Measurements from ENCODE around the gene PI16.

The PI16 gene

DNA sequence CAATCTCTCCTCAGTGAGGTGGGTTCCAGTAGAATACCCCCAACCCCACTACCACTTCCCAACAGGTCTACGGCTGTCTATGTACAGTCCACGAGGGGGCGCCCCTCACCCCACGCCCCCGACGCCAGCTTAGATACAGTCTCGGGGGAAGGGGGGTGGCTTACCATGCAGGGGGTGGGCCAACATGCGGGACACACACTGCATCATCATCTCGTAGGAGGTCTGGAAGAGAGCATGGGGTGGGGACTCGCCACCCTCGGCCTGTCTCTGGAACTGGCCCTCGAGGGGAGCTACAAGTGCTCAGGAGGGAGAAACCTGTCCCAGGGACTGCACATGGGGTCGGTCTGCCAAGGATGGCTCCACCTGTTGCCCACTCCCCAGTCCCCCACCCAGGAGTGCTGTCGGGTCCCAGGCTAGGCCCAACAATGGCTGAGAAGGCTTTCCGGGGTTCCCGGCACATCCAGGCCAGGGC is 23.0 kb downstream of the PI16 start:
- TF ChIP-seq TAF1 (IDR thresholded peaks at IDR 0.05; ENCODE audit: borderline replicate concordance, insufficient read depth, low read length) = no peak
- TF ChIP-seq POLR2AphosphoS5 (IDR thresholded peaks at IDR 0.05; ENCODE audit: low read depth, low read length) = no peak
- no peak for TF ChIP-seq FOXP2 (optimal IDR thresholded peaks at IDR 0.05; ENCODE audit: borderline replicate concordance, extremely low read depth, extremely low read length, insufficient read depth)
- TF ChIP-seq, protein P1, sequence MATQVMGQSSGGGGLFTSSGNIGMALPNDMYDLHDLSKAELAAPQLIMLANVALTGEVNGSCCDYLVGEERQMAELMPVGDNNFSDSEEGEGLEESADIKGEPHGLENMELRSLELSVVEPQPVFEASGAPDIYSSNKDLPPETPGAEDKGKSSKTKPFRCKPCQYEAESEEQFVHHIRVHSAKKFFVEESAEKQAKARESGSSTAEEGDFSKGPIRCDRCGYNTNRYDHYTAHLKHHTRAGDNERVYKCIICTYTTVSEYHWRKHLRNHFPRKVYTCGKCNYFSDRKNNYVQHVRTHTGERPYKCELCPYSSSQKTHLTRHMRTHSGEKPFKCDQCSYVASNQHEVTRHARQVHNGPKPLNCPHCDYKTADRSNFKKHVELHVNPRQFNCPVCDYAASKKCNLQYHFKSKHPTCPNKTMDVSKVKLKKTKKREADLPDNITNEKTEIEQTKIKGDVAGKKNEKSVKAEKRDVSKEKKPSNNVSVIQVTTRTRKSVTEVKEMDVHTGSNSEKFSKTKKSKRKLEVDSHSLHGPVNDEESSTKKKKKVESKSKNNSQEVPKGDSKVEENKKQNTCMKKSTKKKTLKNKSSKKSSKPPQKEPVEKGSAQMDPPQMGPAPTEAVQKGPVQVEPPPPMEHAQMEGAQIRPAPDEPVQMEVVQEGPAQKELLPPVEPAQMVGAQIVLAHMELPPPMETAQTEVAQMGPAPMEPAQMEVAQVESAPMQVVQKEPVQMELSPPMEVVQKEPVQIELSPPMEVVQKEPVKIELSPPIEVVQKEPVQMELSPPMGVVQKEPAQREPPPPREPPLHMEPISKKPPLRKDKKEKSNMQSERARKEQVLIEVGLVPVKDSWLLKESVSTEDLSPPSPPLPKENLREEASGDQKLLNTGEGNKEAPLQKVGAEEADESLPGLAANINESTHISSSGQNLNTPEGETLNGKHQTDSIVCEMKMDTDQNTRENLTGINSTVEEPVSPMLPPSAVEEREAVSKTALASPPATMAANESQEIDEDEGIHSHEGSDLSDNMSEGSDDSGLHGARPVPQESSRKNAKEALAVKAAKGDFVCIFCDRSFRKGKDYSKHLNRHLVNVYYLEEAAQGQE (IDR thresholded peaks at IDR 0.05; ENCODE audit: insufficient read depth in 1 of 2, low read depth in 2 of 2, low read length in 2 of 2) = no peak

- TF ChIP-seq, protein P1 (IDR thresholded peaks at IDR 0.05; ENCODE audit: insufficient read depth in 1 of 2, low read depth in 2 of 2, low read length in 2 of 2) = no peak
- no peak for TF ChIP-seq FOXP2 (optimal IDR thresholded peaks at IDR 0.05; ENCODE audit: borderline replicate concordance, extremely low read depth, extremely low read length, insufficient read depth)
- no peak for TF ChIP-seq SIN3A (IDR thresholded peaks at IDR 0.05; ENCODE audit: borderline replicate concordance, insufficient read depth, low read length)
- TF ChIP-seq POLR2AphosphoS5 (IDR thresholded peaks at IDR 0.05; ENCODE audit: low read depth, low read length) = no peak
Measured at GRCh38 chr6:36978421-36979346, 24.1 kb downstream of the PI16 start.

- TF ChIP-seq, protein P1 (IDR thresholded peaks at IDR 0.05; ENCODE audit: insufficient read depth in 1 of 2, low read depth in 2 of 2, low read length in 2 of 2) = no peak
- no peak for TF ChIP-seq FOXP2 (optimal IDR thresholded peaks at IDR 0.05; ENCODE audit: borderline replicate concordance, extremely low read depth, extremely low read length, insufficient read depth)
- no peak for TF ChIP-seq SIN3A (IDR thresholded peaks at IDR 0.05; ENCODE audit: borderline replicate concordance, insufficient read depth, low read length)
- no peak for TF ChIP-seq POLR2AphosphoS5 (IDR thresholded peaks at IDR 0.05; ENCODE audit: low read depth, low read length)
Measured at GRCh38 chr6:36979347-36979742, 24.8 kb downstream of the PI16 start.

GRCh38 chr6:36980129-36980528 is 25.6 kb downstream of the PI16 start:
- TF ChIP-seq TAF1 (IDR thresholded peaks at IDR 0.05; ENCODE audit: borderline replicate concordance, insufficient read depth, low read length) (no peak), FOXP2 (optimal IDR thresholded peaks at IDR 0.05; ENCODE audit: borderline replicate concordance, extremely low read depth, extremely low read length, insufficient read depth) (no peak), SIN3A (IDR thresholded peaks at IDR 0.05; ENCODE audit: borderline replicate concordance, insufficient read depth, low read length) (no peak), POLR2AphosphoS5 (IDR thresholded peaks at IDR 0.05; ENCODE audit: low read depth, low read length) (no peak)
- TF ChIP-seq, protein P1 (IDR thresholded peaks at IDR 0.05; ENCODE audit: insufficient read depth in 1 of 2, low read depth in 2 of 2, low read length in 2 of 2) = no peak
